Keratinocyte (primary cell): ENCODE measurements around the gene SLC39A11. TPM values are rescaled to one million over a fixed set of nuclear protein-coding genes. Genes with fewer than 3 reads are reported as not detected.

Experiments
- DNase-seq: peaks from one replicate; pipeline ENCODE4 v3.0.0-alpha.2; 2011; ENCODE audit warnings: low read depth, missing footprints, low spot score
- FAIRE-seq: peaks from 2 replicates; lab custom pipeline; 2011; peaks lifted over from hg19 to GRCh38; lab: Jason Lieb, UNC
- H2AFZ ChIP-seq: 2 replicates; pipeline ENCODE4 v1.6.0; 2012; ENCODE audit warnings: low read length, control low read depth, inconsistent platforms; ENCODE audit not compliant: control insufficient read depth
- H3K27ac ChIP-seq: 2 replicates; pipeline ENCODE4 v1.5.1; 2011; ENCODE audit warnings: low read length; ENCODE audit not compliant: control insufficient read depth, insufficient read depth
- H3K27me3 ChIP-seq: 3 replicates; pipeline ENCODE4 v1.6.0; 2011; ENCODE audit warnings: low read length; ENCODE audit not compliant: control insufficient read depth, insufficient read depth; ENCODE audit errors: extremely low read depth
- H3K36me3 ChIP-seq, 2 experiments: 2 replicates in 1 of 2; 3 replicates in 1 of 2; pipeline ENCODE4 v1.5.1; 2011; ENCODE audit warnings: low read length in 2 of 2, mild to moderate bottlenecking in 1 of 2; ENCODE audit not compliant: control insufficient read depth in 2 of 2, insufficient read depth in 2 of 2; ENCODE audit errors: extremely low read depth in 1 of 2
- H3K4me1 ChIP-seq: 3 replicates; pipeline ENCODE4 v1.5.1; 2011; ENCODE audit warnings: low read length; ENCODE audit not compliant: control insufficient read depth, insufficient read depth; ENCODE audit errors: extremely low read depth
- H3K4me2 ChIP-seq: 3 replicates; pipeline ENCODE4 v1.6.0; 2011; ENCODE audit warnings: low read depth, low read length; ENCODE audit not compliant: control insufficient read depth, insufficient read depth; ENCODE audit errors: extremely low read depth
- H3K4me3 ChIP-seq, 3 experiments: fragments of 200-600 bp in 1 of 3; sonication (generic) in 1 of 3; 2 replicates in 2 of 3; 3 replicates in 1 of 3; pipeline ENCODE4 v1.5.1; 2011 to 2016; ENCODE audit warnings: low read length in 3 of 3, mild to moderate bottlenecking in 3 of 3, control low read depth in 2 of 3, inconsistent platforms in 1 of 3, low read depth in 1 of 3, mixed read lengths in 1 of 3, mixed run types in 1 of 3, moderate library complexity in 1 of 3; ENCODE audit not compliant: control insufficient read depth in 2 of 3, insufficient read depth in 2 of 3; ENCODE audit errors: extremely low read depth in 1 of 3
- H3K79me2 ChIP-seq: 2 replicates; pipeline ENCODE4 v1.6.0; 2012; ENCODE audit warnings: low read length; ENCODE audit not compliant: control insufficient read depth, insufficient read depth
- H3K9ac ChIP-seq: 3 replicates; pipeline ENCODE4 v1.6.0; 2011; ENCODE audit warnings: low read length; ENCODE audit not compliant: control insufficient read depth, insufficient read depth; ENCODE audit errors: extremely low read depth
- H3K9me1 ChIP-seq: 3 replicates; pipeline ENCODE4 v1.6.0; 2011; ENCODE audit warnings: low read length; ENCODE audit not compliant: control insufficient read depth, insufficient read depth; ENCODE audit errors: extremely low read depth
- H3K9me3 ChIP-seq: 2 replicates; pipeline ENCODE4 v1.5.1; 2012; ENCODE audit warnings: low read depth, low read length; ENCODE audit not compliant: control insufficient read depth
- H4K20me1 ChIP-seq: 3 replicates; pipeline ENCODE4 v1.6.0; 2011; ENCODE audit warnings: low read length; ENCODE audit not compliant: control insufficient read depth, insufficient read depth; ENCODE audit errors: extremely low read depth
- CTCF ChIP-seq, 3 experiments: IDR thresholded peaks in 1 of 3; conservative IDR thresholded peaks in 1 of 3; optimal IDR thresholded peaks in 1 of 3; 2 replicates in 2 of 3; 3 replicates in 1 of 3; pipeline versions ENCODE3 to v1.5.1; 2011; ENCODE audit warnings: low read length in 3 of 3, mild to moderate bottlenecking in 3 of 3, moderate library complexity in 2 of 3, control low read depth in 1 of 3, inconsistent platforms in 1 of 3; ENCODE audit not compliant: insufficient read depth in 2 of 3; ENCODE audit errors: extremely low read depth in 1 of 3
- EZH2 ChIP-seq: IDR thresholded peaks from one replicate; pipeline ENCODE4 v1.6.1; 2012; ENCODE audit warnings: inconsistent platforms, mild to moderate bottlenecking, low read length, moderate library complexity
- dilution Hi-C: fragments of 300-500 bp; cut with MboI; formaldehyde crosslinking; loops from one replicate; pipeline ENCODE4 v1.7.0; 2020; ENCODE audit warnings: low sequenced_read_pairs; ENCODE audit not compliant: extremely low pct_ligation_motif_present
- polyA plus RNA-seq, 5 experiments: library from polyadenylated mRNA; depleted of rRNA in 3 of 5; stranded (reverse) in 3 of 5; stranded (forward) in 1 of 5; unstranded in 1 of 5; fragments of >200 nt; gene quantifications; 1 replicate in 1 of 5; 2 replicates in 3 of 5; 3 replicates in 1 of 5; pipeline versions ENCODE4 v1.2.1 to v1.2.3, GENCODE V29; 2011 to 2012; ENCODE audit warnings: missing spikeins in 2 of 5, low read depth in 1 of 5, low replicate concordance in 1 of 5

The SLC39A11 gene
- polyA plus RNA-seq, 1 donor (not counting 4 experiments of a cell fraction or from before 2014, with no cell fraction given), result 11.5 TPM

- Histone ChIP-seq H3K4me1 (no peaks in the 10 kb centered on the region), H3K27ac (no peak overlapping the region), H2AFZ (no peak overlapping the region), H4K20me1 (no peaks in the 10 kb centered on the region), H3K4me2 (no peak overlapping the region), H3K79me2 (no peaks in the 10 kb centered on the region), H3K4me3 (no peak overlapping the region), H3K9me3 (no peaks in the 10 kb centered on the region), H3K27me3 (no peaks in the 10 kb centered on the region), H3K9me1 (no peaks in the 10 kb centered on the region), H3K9ac (no peak overlapping the region), H3K36me3 (no peaks in the 10 kb centered on the region)
- FAIRE-seq, result no peak
- TF ChIP-seq EZH2, result no peak
- TF ChIP-seq CTCF (optimal IDR thresholded peaks at IDR 0.05 in 1 of 3, IDR thresholded peaks at IDR 0.05 in 1 of 3, conservative IDR thresholded peaks at IDR 0.05 in 1 of 3; ENCODE audit: extremely low read depth in 1 of 3, insufficient read depth in 2 of 3, low read length in 3 of 3), result no peak
- dilution Hi-C loops, result no loop called here
- no peak for DNase-seq
Observed at GRCh38 chr17:72953621-72954020, 138.9 kb downstream of the SLC39A11 start.

GRCh38 chr17:72952641-72953315 lies 139.7 kb downstream of the SLC39A11 start:
- H3K9me1 ChIP-seq, result no peaks in the 10 kb centered on the region
- H3K4me1 ChIP-seq, result no peaks in the 10 kb centered on the region
- no peak overlapping the region for H3K27ac ChIP-seq
- dilution Hi-C loops, result no loop called here
- H3K36me3 ChIP-seq, result no peaks in the 10 kb centered on the region
- no peaks in the 10 kb centered on the region for H3K9me3 ChIP-seq
- no peak overlapping the region for H3K4me2 ChIP-seq
- no peak overlapping the region for H3K4me3 ChIP-seq
- H3K9ac ChIP-seq, result no peak overlapping the region
- FAIRE-seq, result no peak
- no peaks in the 10 kb centered on the region for H3K27me3 ChIP-seq
- no peak for DNase-seq
- no peak overlapping the region for H2AFZ ChIP-seq
- H3K79me2 ChIP-seq, result no peaks in the 10 kb centered on the region
- no peaks in the 10 kb centered on the region for H4K20me1 ChIP-seq
- TF ChIP-seq CTCF (optimal IDR thresholded peaks at IDR 0.05 in 1 of 3, IDR thresholded peaks at IDR 0.05 in 1 of 3, conservative IDR thresholded peaks at IDR 0.05 in 1 of 3; ENCODE audit: extremely low read depth in 1 of 3, insufficient read depth in 2 of 3, low read length in 3 of 3) (no peak), EZH2 (no peak)
